Femur (tissue), 1 donor: ENCODE measurements around the gene CIDEC.
A peak's percentile ranks its signal among the peaks of the same experiment; 100 is the strongest.

ENCODE experiments used
- DNase-seq: peaks from one replicate; pipeline ENCODE4 v3.0.0-alpha.2; 2017

Gene CIDEC

DNA sequence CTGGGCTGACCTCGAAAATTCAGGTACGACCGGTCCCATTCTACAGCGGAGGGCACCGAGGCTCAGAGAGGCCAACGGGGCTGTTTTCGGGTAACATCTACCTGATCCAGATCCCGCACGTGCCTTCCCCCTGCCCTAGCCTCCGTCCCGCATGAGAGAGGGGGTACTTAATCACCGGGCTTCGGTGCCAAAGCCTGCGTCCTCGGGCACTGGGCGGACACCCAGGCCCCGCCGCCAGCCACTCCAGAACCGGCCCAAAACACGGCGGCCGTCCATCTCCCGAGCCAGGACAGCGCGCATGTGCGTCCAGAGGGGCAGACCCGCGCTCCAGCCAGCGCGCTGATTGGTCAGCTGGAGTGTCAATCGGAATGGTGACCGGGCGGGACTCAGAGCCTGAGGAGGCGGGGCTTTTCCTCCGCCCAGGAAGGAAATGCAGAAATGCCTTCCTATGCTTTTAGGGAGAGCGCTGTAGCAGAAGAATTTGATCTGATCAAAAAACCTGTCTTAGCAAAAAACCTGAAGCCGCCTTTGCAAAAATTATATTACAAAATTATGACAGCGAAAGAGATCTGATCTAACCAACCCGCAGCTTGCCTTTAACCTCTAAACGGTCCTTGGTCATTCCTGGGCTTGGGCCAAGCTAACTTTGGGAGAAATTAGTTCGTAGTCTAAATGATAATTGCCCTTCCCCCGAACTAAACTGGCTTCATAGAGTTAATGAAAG, 36.2 kb downstream of the CIDEC start, which contains the start of gene RPUSD3:
RPUSD3 (minus strand) TSS at position 294 of the 724 bp plus-strand sequence; CDS start at position 276, 18 bp downstream.
- peak; percentile 98 for DNase-seq

DNA sequence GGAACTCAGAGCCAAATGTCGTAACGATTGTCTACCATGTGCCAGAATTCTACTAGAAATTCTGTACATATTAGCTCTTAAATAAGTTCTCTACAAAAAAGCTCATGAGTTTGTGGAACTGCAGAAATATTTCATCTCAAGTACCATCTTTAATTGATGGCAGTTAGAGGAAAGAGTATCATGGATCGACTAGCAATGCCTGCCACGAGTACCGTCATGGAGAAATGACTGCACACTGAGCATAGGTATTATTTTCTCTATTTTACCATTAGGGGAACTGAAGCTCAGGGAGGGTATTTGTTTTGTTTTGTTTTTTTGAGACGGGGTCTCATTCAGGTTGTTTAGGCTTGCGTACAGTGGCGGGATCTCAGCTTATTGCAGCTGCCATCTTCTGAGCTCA, 39.0 kb downstream of the CIDEC start:
- no peak for DNase-seq

DNA sequence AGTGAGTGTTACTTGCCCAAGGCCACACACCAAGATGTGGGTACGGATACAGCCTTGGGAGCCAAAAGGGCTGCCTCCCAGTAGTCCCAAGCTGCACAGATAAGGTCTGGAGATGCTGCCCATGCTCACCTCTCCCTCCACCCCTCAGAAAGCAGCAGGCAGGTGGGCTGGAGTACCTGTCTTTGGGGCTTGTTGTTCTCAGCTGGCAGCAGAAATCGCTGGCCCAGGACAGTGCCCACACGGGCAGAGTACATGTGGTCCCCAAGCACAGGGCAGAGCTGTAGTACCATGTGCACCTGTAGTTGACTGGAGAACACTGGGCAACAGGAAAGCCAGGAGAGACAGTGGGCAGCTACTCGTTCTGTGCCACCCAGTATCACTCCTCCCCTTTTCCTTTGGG, 41.2 kb downstream of the CIDEC start:
- no peak for DNase-seq

DNA sequence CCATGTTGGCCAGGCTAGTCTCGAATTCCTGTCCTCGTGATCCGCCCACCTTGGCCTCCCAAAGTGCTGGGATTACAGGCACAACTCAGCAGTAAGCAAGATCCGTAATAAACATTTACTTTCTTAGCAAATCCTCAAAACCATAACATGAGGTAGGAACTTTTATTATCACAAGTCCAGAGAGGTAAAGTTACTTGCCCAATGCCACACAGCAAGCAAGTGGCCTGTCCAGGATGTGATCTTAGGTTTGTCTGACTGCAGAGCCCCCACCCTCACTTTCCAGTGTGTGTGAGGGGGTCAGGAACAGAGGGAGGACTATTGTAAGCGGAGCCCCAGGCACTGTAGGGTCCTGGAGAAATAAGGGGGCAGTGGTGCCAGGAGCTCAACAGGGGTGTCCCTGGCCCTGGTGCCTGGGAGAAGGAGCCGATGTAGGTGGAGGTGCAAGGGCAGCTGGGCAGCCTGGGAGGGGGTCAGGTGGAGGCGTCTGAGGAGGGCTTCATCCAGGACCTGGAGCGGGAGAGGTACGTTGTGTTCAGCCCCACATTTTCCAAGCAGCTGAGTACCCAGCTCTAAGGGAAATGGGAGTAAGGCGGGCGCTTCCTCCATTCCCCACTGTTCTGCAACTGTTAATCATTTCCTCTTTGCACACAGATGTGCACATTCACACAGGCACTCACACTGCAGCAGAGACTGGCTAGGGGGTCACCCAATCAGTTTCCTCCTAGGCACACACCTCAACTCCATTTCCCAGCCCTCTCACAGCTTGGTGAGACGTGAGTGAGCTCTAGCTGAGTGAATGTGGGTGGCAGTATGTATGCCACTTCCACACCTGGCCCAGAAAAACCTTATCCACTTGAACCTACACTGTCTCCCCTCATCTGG, 42.1 kb downstream of the CIDEC start:
- DNase-seq = no peak

DNA sequence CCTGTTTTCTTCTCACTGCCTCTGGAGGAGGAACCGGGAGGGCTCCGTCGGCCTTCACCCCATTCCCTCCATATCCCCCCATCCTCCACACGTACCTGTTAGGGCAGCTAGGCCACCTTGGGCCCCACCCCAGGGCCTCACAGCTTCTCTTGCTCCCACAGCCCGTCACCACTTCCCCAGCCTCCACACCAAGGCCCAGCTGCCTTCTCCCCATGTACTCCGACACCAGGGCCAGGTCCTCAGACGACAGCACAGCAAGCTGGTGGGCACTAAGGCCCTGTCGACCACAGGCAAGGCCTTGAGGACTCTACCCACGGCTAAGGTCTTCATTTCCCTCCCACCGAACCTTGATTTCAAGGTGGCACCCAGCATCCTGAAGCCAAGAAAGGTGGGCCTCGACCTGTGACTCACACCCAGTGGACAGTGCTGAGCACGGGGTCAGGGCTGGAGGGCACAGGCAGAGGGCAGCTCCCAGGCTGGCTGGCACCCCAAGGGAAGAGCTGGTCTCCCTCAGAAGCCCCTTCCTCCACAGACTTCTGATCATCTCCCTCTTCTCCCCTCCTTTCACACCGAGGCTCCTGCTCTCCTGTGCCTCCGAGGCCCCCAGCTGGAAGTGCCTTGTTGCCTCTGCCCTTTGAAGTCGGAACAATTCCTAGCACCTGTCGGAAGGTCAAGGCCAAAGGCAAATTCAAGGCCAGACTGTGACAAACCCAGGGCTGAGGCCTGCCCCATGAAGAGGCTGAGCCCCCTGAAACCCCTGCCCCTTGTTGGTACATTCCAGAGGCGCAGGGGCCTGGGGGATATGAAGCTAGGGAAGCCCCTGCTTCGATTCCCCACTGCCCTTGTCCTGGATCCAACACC, 45.3 kb downstream of the CIDEC start:
- DNase-seq = no peak

DNA sequence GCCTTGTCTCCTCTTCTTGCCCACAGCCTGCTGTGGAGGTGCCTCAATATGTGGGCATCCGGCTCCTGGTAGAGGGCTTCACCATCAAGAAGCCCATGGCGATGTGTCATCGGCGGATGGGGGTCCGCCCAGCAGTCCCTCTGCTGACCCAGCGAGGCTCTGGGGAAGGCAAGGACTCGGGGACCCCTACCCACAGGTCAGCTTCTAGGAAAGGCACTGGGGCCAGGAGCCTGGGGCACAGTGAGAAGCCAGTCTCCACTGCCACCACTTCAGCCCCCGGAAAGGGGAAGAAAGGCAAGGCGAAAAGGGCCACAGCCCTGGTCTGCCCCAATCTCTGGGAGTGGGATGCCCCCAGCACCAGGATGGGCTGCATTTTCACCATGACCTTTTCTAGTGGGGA, 47.0 kb downstream of the CIDEC start:
- DNase-seq = no peak

DNA sequence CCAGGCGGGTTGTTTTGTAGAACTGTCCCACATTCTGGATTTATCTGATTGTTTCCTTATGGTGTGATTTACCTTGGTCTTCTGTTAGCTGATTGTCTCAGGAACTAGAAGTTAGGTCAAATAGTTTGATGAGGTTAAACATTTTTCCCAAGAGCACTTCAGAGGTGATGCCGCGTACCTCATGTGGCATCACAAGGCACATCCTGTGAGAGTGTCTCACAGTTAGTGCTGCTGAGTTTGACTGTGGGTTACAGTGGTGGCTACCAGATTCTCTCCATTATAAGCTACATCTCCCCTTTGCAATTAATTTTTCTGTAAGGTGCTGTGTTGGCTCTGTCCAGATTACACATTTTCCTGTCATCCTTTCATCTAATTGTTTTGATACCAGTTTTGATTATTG, 48.8 kb downstream of the CIDEC start:
- DNase-seq = no peak

DNA sequence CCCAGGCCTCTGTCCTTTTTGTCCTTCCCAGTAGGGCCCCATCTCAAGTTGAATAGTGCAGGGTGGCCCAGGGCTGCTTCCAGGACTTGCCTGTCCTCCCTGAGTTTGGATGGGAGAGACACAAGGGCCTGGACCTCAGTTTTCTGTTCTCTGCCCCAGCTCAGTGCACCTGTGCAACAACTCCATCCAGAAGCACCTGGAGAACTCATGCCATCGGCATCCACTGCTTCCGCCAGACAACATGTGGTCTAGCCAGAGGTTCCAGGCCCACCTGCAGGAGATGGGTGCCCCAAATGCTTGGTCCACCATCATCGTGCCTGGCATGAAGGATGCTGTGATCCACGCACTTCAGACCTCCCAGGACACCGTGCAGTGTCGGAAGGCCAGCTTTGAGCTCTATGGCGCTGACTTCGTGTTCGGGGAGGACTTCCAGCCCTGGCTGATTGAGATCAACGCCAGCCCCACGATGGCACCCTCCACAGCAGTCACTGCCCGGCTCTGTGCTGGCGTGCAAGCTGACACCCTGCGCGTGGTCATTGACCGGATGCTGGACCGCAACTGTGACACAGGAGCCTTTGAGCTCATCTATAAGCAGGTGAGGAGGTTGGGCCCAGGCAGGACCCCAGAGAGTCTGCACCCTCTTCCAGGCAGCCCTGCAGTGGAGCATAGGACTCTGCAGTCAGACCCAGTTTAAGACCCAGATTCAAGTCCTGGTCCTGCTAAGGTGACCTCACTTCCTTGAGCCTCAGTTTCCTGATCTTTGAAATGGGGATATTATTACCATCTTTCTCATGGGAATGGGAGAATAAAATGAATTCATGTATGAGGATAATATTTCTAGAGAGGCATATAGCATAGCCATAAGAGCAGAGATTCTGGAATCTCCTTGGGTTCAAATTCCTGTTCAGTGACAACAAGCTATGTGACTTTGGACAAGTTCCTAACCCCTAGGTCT, 51.0 kb downstream of the CIDEC start:
- DNase-seq = no peak

DNA sequence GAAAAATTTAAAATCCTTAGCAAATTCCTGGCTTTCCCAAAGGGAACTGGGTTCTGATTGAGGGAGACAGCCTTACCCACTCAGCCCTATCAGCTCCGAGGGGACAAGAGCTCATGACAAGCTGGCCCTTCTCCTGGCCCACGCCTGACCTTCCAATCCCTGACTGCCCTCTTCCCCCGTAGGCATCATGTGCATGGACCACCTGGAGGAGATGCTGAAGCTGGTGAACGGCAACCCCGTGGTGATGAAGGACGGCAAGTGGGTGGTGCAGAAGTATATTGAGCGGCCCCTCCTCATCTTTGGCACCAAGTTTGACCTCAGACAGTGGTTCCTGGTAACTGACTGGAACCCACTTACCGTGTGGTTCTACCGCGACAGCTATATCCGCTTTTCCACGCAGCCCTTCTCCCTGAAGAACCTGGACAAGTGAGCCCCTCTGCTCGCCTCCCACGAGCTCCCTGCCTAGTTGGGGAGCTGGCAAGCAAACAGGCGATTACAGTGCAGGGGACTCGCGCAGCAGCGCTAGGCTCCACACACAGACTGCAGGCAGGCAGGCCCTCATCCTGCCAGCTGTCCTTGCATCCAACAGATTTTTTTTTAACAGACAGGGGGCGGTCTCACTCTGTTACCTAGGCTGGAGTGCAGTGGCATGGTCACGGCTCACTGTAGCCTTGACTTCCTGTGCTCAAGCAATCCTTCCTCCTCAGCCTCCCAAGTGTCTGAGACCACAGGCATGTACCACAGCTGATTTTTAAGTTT, 53.1 kb downstream of the CIDEC start:
- no peak for DNase-seq

DNA sequence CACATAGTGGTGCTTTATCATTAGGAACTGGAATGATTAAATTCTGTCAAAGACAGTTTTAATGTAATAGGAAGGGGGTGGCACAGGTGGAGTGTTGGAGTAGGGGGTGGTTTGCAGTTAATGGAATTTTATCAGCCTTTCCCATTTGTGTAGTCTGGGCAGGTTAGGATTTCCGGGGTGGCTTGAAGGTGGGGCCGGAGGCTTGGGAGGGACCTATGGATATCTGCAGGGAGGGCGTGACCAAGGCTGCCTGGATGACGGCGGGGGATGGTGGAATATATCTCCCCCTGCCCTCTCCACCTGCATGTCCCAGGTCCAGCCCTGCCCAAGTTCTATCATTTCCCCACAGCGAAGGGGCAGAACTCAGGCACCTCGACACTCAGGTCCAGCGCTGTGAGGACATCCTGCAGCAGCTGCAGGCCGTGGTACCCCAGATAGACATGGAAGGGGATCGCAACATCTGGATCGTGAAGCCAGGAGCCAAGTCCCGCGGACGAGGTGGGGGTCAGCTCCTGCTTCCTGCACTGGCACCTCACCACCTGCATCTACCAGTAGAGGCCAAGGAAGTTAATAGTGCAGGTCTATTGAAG, 54.5 kb downstream of the CIDEC start:
- DNase-seq = no peak

DNA sequence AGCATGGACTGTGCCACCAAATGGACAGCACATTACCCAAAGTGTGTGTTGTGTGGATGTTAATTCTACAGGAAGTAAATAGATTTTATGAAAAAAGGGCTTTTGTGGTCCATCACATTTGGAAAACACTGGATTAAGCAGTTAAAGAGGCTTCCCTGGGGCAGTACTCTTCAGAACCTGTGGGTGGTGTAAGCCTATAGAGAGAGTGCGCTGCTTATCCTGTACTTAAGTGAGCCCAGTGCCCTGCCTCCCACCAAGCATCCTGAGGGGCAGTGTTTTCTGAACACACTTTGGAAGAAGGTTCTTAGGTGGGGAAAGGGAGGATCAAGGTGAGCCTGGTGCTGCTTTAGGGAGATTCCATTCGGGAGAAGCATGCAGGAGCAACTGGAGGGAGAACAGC, 59.1 kb downstream of the CIDEC start:
- no peak for DNase-seq

DNA sequence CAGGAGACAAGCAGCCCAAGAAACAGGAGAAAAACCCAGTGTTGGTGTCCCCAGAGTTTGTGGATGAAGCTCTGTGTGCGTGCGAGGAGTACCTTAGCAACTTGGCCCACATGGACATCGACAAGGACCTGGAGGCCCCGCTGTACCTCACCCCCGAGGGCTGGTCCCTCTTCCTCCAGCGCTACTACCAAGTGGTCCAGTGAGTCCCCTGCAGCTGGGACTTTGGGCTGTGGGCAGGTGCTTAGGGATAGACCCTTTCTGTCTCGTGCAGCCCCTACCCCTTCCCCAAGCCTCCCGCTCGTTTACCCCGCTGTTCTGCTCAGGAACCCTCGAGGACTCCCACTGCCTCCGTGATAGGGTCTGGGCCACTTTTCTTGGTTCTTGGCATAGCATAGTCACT, 59.5 kb downstream of the CIDEC start:
- no peak for DNase-seq

DNA sequence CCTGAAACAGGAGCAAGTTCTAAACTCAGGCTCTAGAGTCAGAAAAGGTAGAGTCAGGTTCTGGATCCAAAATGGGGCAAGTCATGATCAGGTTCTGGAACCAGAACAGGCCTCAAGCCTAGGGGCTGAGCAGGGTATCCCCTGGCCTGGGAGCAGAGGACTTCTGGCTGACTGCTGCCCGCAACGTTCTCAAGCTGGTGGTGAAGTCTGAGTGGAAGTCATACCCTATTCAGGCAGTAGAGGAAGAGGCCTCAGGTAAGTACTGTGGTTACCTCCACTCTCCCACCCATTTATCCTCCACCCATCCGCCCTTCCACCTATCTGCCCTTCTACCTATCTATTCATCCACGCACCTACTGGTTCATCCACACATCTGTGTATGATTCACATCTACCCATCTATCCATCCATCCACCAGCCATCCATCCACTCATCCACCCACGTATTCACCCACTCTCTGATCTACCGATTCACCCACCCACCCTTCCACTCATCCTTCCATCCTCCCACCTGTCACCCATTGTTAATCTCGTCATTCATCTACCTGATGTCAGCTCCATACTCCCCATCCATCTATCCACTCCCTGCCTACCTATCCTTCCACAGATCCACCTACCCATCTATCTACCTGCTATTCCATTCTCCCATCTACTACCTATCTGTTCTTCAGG, 61.3 kb downstream of the CIDEC start:
- no peak for DNase-seq

DNA sequence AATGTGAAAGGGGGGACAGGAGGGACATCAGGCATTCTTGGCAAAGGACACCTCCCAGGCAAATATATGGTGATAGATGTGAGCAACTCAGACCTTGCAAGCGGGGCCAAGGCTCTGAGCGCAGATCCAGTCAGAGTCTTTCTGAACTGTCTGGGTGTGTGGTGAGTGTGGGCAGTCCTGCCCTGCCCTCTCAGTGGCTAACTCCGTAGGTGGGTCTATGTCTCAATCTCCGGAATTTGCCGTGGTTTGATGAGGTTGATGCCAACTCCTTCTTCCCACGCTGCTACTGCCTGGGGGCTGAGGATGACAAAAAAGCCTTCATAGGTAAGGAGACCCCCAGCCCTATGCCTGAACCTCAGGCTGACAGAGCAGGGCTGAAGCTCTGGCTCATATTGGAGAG, 62.6 kb downstream of the CIDEC start:
- no peak for DNase-seq
